SU-DHL-6 (cell line): ENCODE data around the gene SARDH.

Source experiments
- H2AFZ ChIP-seq: fragments of 200-600 bp; sonication (generic); 2 replicates; pipeline ENCODE4 v1.6.1; 2014; ENCODE audit warnings: low read depth, mild to moderate bottlenecking, moderate library complexity, mixed read lengths, antibody characterized with exemption, low read length; ENCODE audit not compliant: severe bottlenecking
- H3F3A ChIP-seq: fragments of 200-600 bp; shearing (Covaris generic); 2 replicates; pipeline ENCODE4 v1.6.0; 2016; ENCODE audit warnings: antibody characterized with exemption, mild to moderate bottlenecking; ENCODE audit not compliant: insufficient read depth
- H3K27ac ChIP-seq: fragments of 200-600 bp; sonication (generic); 2 replicates; pipeline ENCODE4 v1.5.1; 2016; ENCODE audit warnings: low read depth, mild to moderate bottlenecking, low read length, moderate library complexity, mixed read lengths
- H3K27me3 ChIP-seq: fragments of 200-600 bp; sonication (generic), shearing (Covaris generic); 2 replicates; pipeline ENCODE4 v1.6.0; 2014; ENCODE audit warnings: mild to moderate bottlenecking, low read length
- H3K36me3 ChIP-seq: fragments of 200-600 bp; sonication (generic); 2 replicates; pipeline ENCODE4 v1.6.1; 2014; ENCODE audit warnings: mild to moderate bottlenecking, low read length, mixed read lengths
- H3K4me2 ChIP-seq: fragments of 300-600, 200-600 bp; shearing (Covaris generic), sonication (generic); 2 replicates; pipeline ENCODE4 v1.6.0; 2014; ENCODE audit warnings: low read length, low read depth, mild to moderate bottlenecking; ENCODE audit not compliant: poor library complexity, severe bottlenecking
- H3K4me3 ChIP-seq: fragments of 200-600 bp; sonication (generic); 2 replicates; pipeline ENCODE4 v1.5.1; 2014; ENCODE audit warnings: antibody characterized with exemption, low read length, mild to moderate bottlenecking, mixed read lengths; ENCODE audit not compliant: insufficient read depth, poor library complexity, severe bottlenecking
- H3K79me2 ChIP-seq: fragments of 200-600 bp; sonication (generic); 2 replicates; pipeline ENCODE4 v1.6.1; 2014; ENCODE audit warnings: mild to moderate bottlenecking, low read length, moderate library complexity; ENCODE audit not compliant: insufficient read depth
- H3K9ac ChIP-seq: fragments of 200-600 bp; sonication (generic); 2 replicates; pipeline ENCODE4 v1.7.0; 2014; ENCODE audit warnings: mild to moderate bottlenecking, low read length
- H3K9me2 ChIP-seq: fragments of 200-600 bp; sonication (generic); replicated peaks from 2 replicates; pipeline ENCODE4 v1.6.1; 2014; ENCODE audit warnings: low read length; ENCODE audit not compliant: insufficient read depth
- H3K9me3 ChIP-seq: fragments of 200-600 bp; sonication (generic); 2 replicates; pipeline ENCODE4 v1.6.1; 2014; ENCODE audit warnings: low read length, mixed read lengths; ENCODE audit not compliant: insufficient read depth
- H4K20me1 ChIP-seq: fragments of 200-600 bp; sonication (generic); 2 replicates; pipeline ENCODE4 v1.6.1; 2014; ENCODE audit warnings: low read depth, mild to moderate bottlenecking, antibody characterized with exemption, low read length, moderate library complexity, mixed read lengths
- CTCF ChIP-seq: fragments of 200-600 bp; sonication (generic); IDR thresholded peaks from one replicate; pipeline ENCODE4 v1.5.1; 2017; ENCODE audit warnings: antibody characterized with exemption, mild to moderate bottlenecking, low read length, moderate library complexity; ENCODE audit not compliant: insufficient read depth, poor library complexity, severe bottlenecking
- EZH2phosphoT487 ChIP-seq: fragments of 200-600 bp; sonication (generic), shearing (Covaris generic); conservative IDR thresholded peaks from 2 replicates; pipeline ENCODE4 v1.6.1; 2018; ENCODE audit warnings: mild to moderate bottlenecking, antibody characterized with exemption, low read length, moderate library complexity, mixed read lengths

The SARDH gene

GRCh38 chr9:133777068-133777791, 39.1 kb upstream of the SARDH start:
- Histone ChIP-seq H3K9ac (no peak overlapping the region), H3K79me2 (no peaks in the 10 kb centered on the region), H3K9me2 (no peaks in the 10 kb centered on the region), H4K20me1 (no peaks in the 10 kb centered on the region), H3K27me3 (no peaks in the 10 kb centered on the region), H3F3A (no peaks in the 10 kb centered on the region), H3K36me3 (no peaks in the 10 kb centered on the region; the same call in 1 of the 2 replicates), H2AFZ (no peak overlapping the region), H3K4me2 (no peak overlapping the region), H3K27ac (no peak overlapping the region), H3K4me3 (no peak overlapping the region), H3K9me3 (no peaks in the 10 kb centered on the region)
- TF ChIP-seq EZH2phosphoT487 (no peak), CTCF (no peak)

GRCh38 chr9:133775951-133776905, 38.1 kb upstream of the SARDH start:
- Histone ChIP-seq H3K36me3 (no peaks in the 10 kb centered on the region; the same call in 1 of the 2 replicates), H3K27ac (no peak overlapping the region)
- TF ChIP-seq EZH2phosphoT487 (no peak), CTCF (no peak)

GRCh38 chr9:133775291-133775690, 37.1 kb upstream of the SARDH start:
- H3K9me3 ChIP-seq, result no peaks in the 10 kb centered on the region
- no peak overlapping the region for H3K4me2 ChIP-seq
- H2AFZ ChIP-seq, result no peak overlapping the region
- no peaks in the 10 kb centered on the region for H4K20me1 ChIP-seq
- H3K9ac ChIP-seq, result no peak overlapping the region
- no peaks in the 10 kb centered on the region for H3K9me2 ChIP-seq
- H3K4me3 ChIP-seq, result no peak overlapping the region
- TF ChIP-seq EZH2phosphoT487, result no peak
- TF ChIP-seq CTCF, result no peak
- H3F3A ChIP-seq, result no peaks in the 10 kb centered on the region
- H3K79me2 ChIP-seq, result no peaks in the 10 kb centered on the region
- no peaks in the 10 kb centered on the region for H3K27me3 ChIP-seq
- no peak overlapping the region for H3K27ac ChIP-seq
- no peaks in the 10 kb centered on the region; the same call in 1 of the 2 replicates for H3K36me3 ChIP-seq

More at GRCh38 chr9:133775951-133776905, 38.1 kb upstream of the SARDH start:
- no peaks in the 10 kb centered on the region for H4K20me1 ChIP-seq
- H3F3A ChIP-seq, result no peaks in the 10 kb centered on the region
- no peaks in the 10 kb centered on the region for H3K79me2 ChIP-seq
- no peaks in the 10 kb centered on the region for H3K9me2 ChIP-seq
- no peaks in the 10 kb centered on the region for H3K27me3 ChIP-seq
- H3K9me3 ChIP-seq, result no peaks in the 10 kb centered on the region
- H3K4me3 ChIP-seq, result no peak overlapping the region
- H3K4me2 ChIP-seq, result no peak overlapping the region
- no peak overlapping the region for H2AFZ ChIP-seq
- no peak overlapping the region for H3K9ac ChIP-seq
